NCI-H2107 (cell line): ENCODE results near the gene CDCA5.

Source experiments
- DNase-seq: peaks from one replicate; lab custom pipeline; 2025; lab: John Stamatoyannopoulos, UW

Gene CDCA5

GRCh38 chr11:65043881-65044501 is 39.8 kb downstream of the CDCA5 start:
- no peak for DNase-seq

GRCh38 chr11:65042891-65043290 is 40.9 kb downstream of the CDCA5 start:
- DNase-seq: no peak

- DNase-seq: peak; percentile 81
Observed at GRCh38 chr11:65040847-65041622, 42.8 kb downstream of the CDCA5 start, which contains the start of gene SAC3D1. SAC3D1 (plus strand) TSS chr11:65041210; CDS start chr11:65041293, 83 bp downstream.

GRCh38 chr11:65040520-65040846 is 43.4 kb downstream of the CDCA5 start:
- no peak for DNase-seq

GRCh38 chr11:65036931-65037330 is 46.9 kb downstream of the CDCA5 start:
- DNase-seq: no peak

- no peak for DNase-seq
Observed at GRCh38 chr11:65035579-65035978, 48.3 kb downstream of the CDCA5 start.

- no peak for DNase-seq
Observed at GRCh38 chr11:65034423-65034822, 49.4 kb downstream of the CDCA5 start.

- DNase-seq: no peak
Observed at GRCh38 chr11:65032216-65032615, 51.6 kb downstream of the CDCA5 start.
